K562 (cell line): ENCODE data around the gene RRAGB.
"Not testable (repeated sequence)": the region's sequence is repeated elsewhere in the genome, so short reads cannot be mapped to it uniquely, and the experiment has no call there.

Experiments used
- KLF10 ChIP-seq: fragments of 250-450 bp; sonication (Bioruptor Pico); IDR thresholded peaks from 2 replicates; pipeline ENCODE4 v1.6.1; 2021; ENCODE audit warnings: matching md5 sums
- POLR2A ChIP-seq: fragments of 450-650 bp; conservative IDR thresholded peaks from 2 replicates; pipeline ENCODE4 v1.6.1; 2016
- SIN3A ChIP-seq, 2 experiments: fragments of 150-350 bp in 1 of 2; IDR thresholded peaks; 2 replicates each; pipeline ENCODE4 v1.6.1; 2011 to 2016; ENCODE audit warnings: borderline replicate concordance in 2 of 2, low read depth in 2 of 2, low read length in 2 of 2, mild to moderate bottlenecking in 2 of 2, moderate library complexity in 2 of 2; ENCODE audit not compliant: control insufficient read depth in 1 of 2
- ZFP30 ChIP-seq: fragments of 250-450 bp; sonication (Bioruptor Pico); IDR thresholded peaks from 2 replicates; pipeline ENCODE4 v1.8.0; 2022; ENCODE audit warnings: moderate library complexity, mild to moderate bottlenecking, inconsistent platforms, borderline replicate concordance
- ZNF324 ChIP-seq: fragments of 250-450 bp; sonication (Bioruptor Pico); IDR thresholded peaks from 2 replicates; pipeline ENCODE4 v1.4.0; 2020; ENCODE audit warnings: mild to moderate bottlenecking
- TF ChIP-seq, protein P1 (sequence below), 2 experiments: fragments of 200-800 bp in 1 of 2; sonication (Bioruptor generic) in 1 of 2; sonication (generic) in 1 of 2; formaldehyde crosslinking in 1 of 2; IDR thresholded peaks in 1 of 2; conservative IDR thresholded peaks in 1 of 2; 2 replicates each; pipeline versions ENCODE4 v1.5.0 to v1.6.1; 2016 to 2020; ENCODE audit warnings: missing compliant biosample characterization in 1 of 2, missing genetic modification characterization in 1 of 2, missing genetic modification reagents in 1 of 2

DNA sequence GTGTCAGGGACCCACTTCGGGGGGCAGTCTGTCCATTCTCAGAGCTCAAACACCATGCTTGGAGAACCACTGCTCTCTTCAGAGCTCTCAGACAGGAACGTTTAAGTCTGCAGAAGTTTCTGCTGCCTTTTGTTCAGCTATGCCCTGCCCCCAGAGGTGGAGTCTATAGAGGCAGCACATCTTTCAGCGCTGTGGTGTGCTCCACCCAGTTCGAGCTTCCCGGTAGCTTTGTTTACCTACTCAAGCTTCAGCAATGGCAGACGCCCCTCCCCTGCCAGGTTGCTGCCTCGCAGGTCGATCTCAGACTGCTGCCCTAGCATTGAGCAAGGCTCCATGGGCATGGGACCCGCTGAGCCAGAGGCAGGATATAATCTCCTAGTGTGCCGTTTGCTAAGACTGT, 29.0 kb upstream of the RRAGB start:
- not testable (repeated sequence) for TF ChIP-seq SIN3A (IDR thresholded peaks at IDR 0.05; ENCODE audit: borderline replicate concordance in 2 of 2, control insufficient read depth in 1 of 2, low read depth in 2 of 2, low read length in 2 of 2); KLF10; POLR2A; ZNF324 (CRISPR knock-in tag); ZFP30 (CRISPR knock-in tag)
- TF ChIP-seq, protein P1, sequence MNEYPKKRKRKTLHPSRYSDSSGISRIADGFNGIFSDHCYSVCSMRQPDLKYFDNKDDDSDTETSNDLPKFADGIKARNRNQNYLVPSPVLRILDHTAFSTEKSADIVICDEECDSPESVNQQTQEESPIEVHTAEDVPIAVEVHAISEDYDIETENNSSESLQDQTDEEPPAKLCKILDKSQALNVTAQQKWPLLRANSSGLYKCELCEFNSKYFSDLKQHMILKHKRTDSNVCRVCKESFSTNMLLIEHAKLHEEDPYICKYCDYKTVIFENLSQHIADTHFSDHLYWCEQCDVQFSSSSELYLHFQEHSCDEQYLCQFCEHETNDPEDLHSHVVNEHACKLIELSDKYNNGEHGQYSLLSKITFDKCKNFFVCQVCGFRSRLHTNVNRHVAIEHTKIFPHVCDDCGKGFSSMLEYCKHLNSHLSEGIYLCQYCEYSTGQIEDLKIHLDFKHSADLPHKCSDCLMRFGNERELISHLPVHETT (CRISPR knock-in tag; conservative IDR thresholded peaks at IDR 0.05 in 1 of 2, IDR thresholded peaks at IDR 0.05 in 1 of 2): not testable (repeated sequence)
